DOHH2 (cell line): ENCODE measurements around the gene MMEL1.

ENCODE experiments used
- H3F3A ChIP-seq: fragments of 200-600 bp; sonication (generic), shearing (Covaris generic); 2 replicates; pipeline ENCODE4 v1.6.0; 2016; ENCODE audit warnings: antibody characterized with exemption, mild to moderate bottlenecking; ENCODE audit not compliant: control insufficient read depth, insufficient read depth
- H3K27ac ChIP-seq: fragments of 200-600 bp; sonication (generic); 2 replicates; pipeline ENCODE4 v1.5.1; 2014; ENCODE audit warnings: low read depth, mild to moderate bottlenecking, low read length, moderate library complexity
- H3K27me3 ChIP-seq: fragments of 200-600 bp; sonication (generic); 2 replicates; pipeline ENCODE4 v1.6.1; 2014; ENCODE audit warnings: mild to moderate bottlenecking, low read length, mixed read lengths; ENCODE audit not compliant: control insufficient read depth
- H3K36me3 ChIP-seq: fragments of 200-600 bp; sonication (generic); 2 replicates; pipeline ENCODE4 v1.6.1; 2014; ENCODE audit warnings: mild to moderate bottlenecking, low read length, moderate library complexity, mixed read lengths; ENCODE audit not compliant: control insufficient read depth
- H3K4me1 ChIP-seq: fragments of 200-600 bp; sonication (generic); 2 replicates; pipeline ENCODE4 v1.6.1; 2014; ENCODE audit warnings: mild to moderate bottlenecking, low read length, mixed read lengths; ENCODE audit not compliant: control insufficient read depth
- H3K4me2 ChIP-seq: fragments of 200-600 bp; sonication (generic); 2 replicates; pipeline ENCODE4 v1.6.0; 2014; ENCODE audit warnings: mild to moderate bottlenecking, low read length, moderate library complexity
- H3K4me3 ChIP-seq: fragments of 200-600 bp; sonication (generic); 2 replicates; pipeline ENCODE4 v1.5.1; 2014; ENCODE audit warnings: mild to moderate bottlenecking, low read length, mixed read lengths
- H3K79me2 ChIP-seq: fragments of 200-600 bp; sonication (generic); 2 replicates; pipeline ENCODE4 v1.6.1; 2014; ENCODE audit warnings: mild to moderate bottlenecking, low read length, mixed read lengths; ENCODE audit not compliant: control insufficient read depth
- H3K9me2 ChIP-seq: fragments of 200-600 bp; sonication (generic); replicated peaks from 2 replicates; pipeline ENCODE4 v1.6.1; 2014; ENCODE audit warnings: mild to moderate bottlenecking, low read length, mixed read lengths; ENCODE audit not compliant: control insufficient read depth
- H3K9me3 ChIP-seq: fragments of 200-600 bp; sonication (generic); 2 replicates; pipeline ENCODE4 v1.6.1; 2014; ENCODE audit warnings: antibody characterized with exemption, low read length, mixed read lengths; ENCODE audit not compliant: control insufficient read depth, insufficient read depth
- H4K20me1 ChIP-seq: fragments of 200-600 bp; sonication (generic); 2 replicates; pipeline ENCODE4 v1.6.0; 2014; ENCODE audit warnings: low read depth, mild to moderate bottlenecking, antibody characterized with exemption, low read length, moderate library complexity; ENCODE audit not compliant: control insufficient read depth, insufficient read depth
- CTCF ChIP-seq: fragments of 200-600 bp; sonication (generic); IDR thresholded peaks from one replicate; pipeline ENCODE4 v1.5.1; 2014; ENCODE audit warnings: antibody characterized with exemption, mild to moderate bottlenecking, low read depth, low read length; ENCODE audit not compliant: poor library complexity, severe bottlenecking
- EZH2phosphoT487 ChIP-seq: fragments of 200-600 bp; sonication (generic); IDR thresholded peaks from 2 replicates; pipeline ENCODE4 v1.6.1; 2017; ENCODE audit warnings: borderline replicate concordance, mild to moderate bottlenecking, antibody characterized with exemption, low read length, moderate library complexity, mixed read lengths

The MMEL1 gene

GRCh38 chr1:2556277-2556677 is 76.5 kb downstream of the MMEL1 start, which contains the start of gene TNFRSF14:
TNFRSF14 (plus strand) TSS chr1:2556371; CDS start chr1:2556665, 294 bp downstream.
- H3K79me2 ChIP-seq = no peaks in the 10 kb centered on the region
- H3K9me3 ChIP-seq = no peaks in the 10 kb centered on the region
- H4K20me1 ChIP-seq = no peaks in the 10 kb centered on the region
- H3K4me3 ChIP-seq = peak within 1 kb of the TSS; percentile 71
- no peaks in the 10 kb centered on the region for H3K36me3 ChIP-seq
- H3K27ac ChIP-seq = peak within 1 kb of the TSS; percentile 32
- no peaks in the 10 kb centered on the region for H3K9me2 ChIP-seq
- H3F3A ChIP-seq = no peaks in the 10 kb centered on the region
- H3K4me2 ChIP-seq = peak within 1 kb of the TSS; percentile 63
- H3K4me1 ChIP-seq = peaks cover 27% of the 10 kb centered on the region
- no peaks in the 10 kb centered on the region for H3K27me3 ChIP-seq
- TF ChIP-seq CTCF (peak; percentile 14), EZH2phosphoT487 (no peak)

- TF ChIP-seq CTCF = no peak
- TF ChIP-seq EZH2phosphoT487 = no peak
- Histone ChIP-seq H3K27ac (peak overlapping the region; percentile 32), H3K36me3 (no peaks in the 10 kb centered on the region), H3F3A (no peaks in the 10 kb centered on the region), H3K27me3 (no peaks in the 10 kb centered on the region), H3K9me2 (no peaks in the 10 kb centered on the region), H3K79me2 (no peaks in the 10 kb centered on the region), H4K20me1 (no peaks in the 10 kb centered on the region), H3K4me1 (peaks cover 27% of the 10 kb centered on the region), H3K4me2 (peak overlapping the region; percentile 63), H3K9me3 (no peaks in the 10 kb centered on the region), H3K4me3 (peak overlapping the region; percentile 71)
Observed at GRCh38 chr1:2555634-2556276, 77.1 kb downstream of the MMEL1 start.

GRCh38 chr1:2554621-2555387 is 78.0 kb downstream of the MMEL1 start:
- H3K27ac ChIP-seq = no peak overlapping the region
- no peak overlapping the region for H3K4me3 ChIP-seq
- no peaks in the 10 kb centered on the region for H4K20me1 ChIP-seq

More at GRCh38 chr1:2554621-2555387, 78.0 kb downstream of the MMEL1 start:
- Histone ChIP-seq H3K9me2 (no peaks in the 10 kb centered on the region), H3K4me1 (peaks cover 37% of the 10 kb centered on the region), H3F3A (no peaks in the 10 kb centered on the region), H3K79me2 (no peaks in the 10 kb centered on the region), H3K36me3 (no peaks in the 10 kb centered on the region), H3K27me3 (no peaks in the 10 kb centered on the region), H3K9me3 (no peaks in the 10 kb centered on the region), H3K4me2 (peak overlapping the region; percentile 63; the same call in 1 of the 2 replicates)
- peak; percentile 76 for TF ChIP-seq CTCF
- TF ChIP-seq EZH2phosphoT487 = no peak
